Activated CD4-positive, alpha-beta T cell treated with anti-CD3 and anti-CD28 coated beads for 1 hour (primary cell): Measurements from ENCODE around the gene PDCD6IP.
"Not testable (repeated sequence)": the region's sequence is repeated elsewhere in the genome, so short reads cannot be mapped to it uniquely, and the experiment has no call there.

Experiments
- DNase-seq: peaks from one replicate; pipeline ENCODE4 v3.0.0-alpha.2; 2020

The PDCD6IP gene

DNA sequence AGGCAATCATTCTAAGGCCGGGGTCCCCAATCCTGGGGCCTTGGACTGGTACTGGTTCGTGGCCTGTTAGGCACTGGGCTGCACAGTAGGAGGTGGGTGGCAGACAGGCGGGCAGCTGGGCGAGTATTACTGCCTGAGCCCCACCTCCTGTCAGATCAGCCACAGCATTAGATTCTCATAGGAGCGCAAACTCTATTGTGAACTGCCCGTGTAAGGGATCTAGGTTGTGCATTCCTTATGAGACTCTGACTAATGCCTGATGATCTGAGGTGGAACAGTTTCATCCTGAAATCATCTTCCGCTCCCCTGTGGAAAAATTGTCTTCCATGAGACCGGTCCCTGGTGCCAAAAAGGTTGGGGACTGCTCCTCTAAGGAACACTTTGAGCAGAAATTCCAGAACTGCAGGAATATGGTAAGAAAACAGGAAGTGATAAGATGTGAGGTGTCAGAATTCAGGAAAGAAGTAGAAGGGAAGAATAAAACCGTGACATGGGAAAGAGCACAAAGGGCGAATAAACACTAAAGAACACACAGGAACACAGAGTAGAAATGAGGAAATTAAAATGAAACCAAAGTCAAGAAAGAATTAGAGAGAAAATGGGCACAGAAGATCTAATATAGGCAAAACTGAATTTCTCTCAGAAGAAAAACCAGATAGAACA is 57.6 kb downstream of the PDCD6IP start:
- no peak for DNase-seq

DNA sequence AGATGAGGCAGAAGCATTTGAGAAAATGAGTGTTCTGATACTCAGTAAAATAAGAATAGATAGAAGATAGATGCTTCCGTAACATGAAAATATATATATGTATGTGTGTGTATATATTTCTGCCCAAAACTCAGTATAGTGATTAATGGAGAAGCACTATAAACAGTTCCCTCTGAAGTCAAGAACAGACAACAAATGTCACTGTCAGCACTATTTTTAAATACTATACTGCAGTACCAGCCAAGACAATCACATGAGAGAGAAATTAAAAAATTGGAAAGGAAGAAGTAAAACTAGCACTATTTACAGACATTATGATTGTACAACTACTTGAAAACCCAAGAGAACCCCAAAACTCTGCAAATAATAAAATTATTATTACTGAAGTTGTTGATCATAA is 59.3 kb downstream of the PDCD6IP start:
- not testable (repeated sequence) for DNase-seq

DNA sequence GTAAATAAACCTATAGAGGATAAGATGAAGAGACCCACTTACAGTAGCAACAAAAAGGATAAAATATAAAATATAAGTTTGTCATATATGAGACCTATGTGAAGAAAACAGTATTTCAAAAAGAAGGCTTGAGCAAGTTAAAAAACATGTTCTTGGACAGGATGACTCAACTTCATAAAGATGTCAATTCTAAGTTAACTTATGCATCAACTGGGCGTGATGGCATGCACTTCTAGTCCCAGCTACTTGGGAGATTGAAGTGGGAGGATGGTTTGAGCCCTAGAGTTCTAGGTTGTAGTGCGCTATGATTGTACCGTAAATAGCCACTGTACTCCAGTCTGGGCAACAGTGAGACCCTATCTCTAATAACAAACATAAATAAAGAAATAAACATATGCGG is 59.7 kb downstream of the PDCD6IP start:
- DNase-seq: no peak

DNA sequence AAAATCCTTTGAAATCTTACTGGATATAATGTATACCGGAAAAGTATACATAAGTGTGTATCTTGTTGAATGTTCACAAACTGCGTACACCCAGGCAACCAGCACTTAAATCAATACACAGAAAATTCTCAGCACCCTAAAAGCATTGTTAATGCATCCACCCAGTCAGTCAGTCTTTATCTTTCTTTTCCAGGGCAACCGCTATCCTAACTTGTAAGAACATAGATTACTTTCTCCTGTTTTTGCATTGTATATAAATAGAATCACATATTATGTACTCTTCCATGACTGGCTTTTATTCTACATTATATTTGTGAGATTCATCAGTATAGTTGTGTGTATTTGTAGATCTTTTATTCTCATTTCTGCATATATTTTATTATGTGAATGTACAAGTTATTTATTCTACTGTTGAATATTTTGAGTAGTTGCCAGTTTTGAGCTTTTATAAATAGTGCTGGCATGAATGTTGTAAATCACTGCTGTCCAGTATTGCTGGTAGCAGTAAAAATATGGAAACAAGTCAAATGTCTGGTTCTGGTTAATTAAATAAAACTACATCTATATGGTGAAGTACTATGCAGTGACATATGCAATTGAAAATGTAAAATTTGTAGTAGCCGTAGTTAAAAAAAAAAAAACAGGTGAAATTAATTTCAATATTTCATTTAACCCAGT is 62.1 kb downstream of the PDCD6IP start:
- DNase-seq: no peak

DNA sequence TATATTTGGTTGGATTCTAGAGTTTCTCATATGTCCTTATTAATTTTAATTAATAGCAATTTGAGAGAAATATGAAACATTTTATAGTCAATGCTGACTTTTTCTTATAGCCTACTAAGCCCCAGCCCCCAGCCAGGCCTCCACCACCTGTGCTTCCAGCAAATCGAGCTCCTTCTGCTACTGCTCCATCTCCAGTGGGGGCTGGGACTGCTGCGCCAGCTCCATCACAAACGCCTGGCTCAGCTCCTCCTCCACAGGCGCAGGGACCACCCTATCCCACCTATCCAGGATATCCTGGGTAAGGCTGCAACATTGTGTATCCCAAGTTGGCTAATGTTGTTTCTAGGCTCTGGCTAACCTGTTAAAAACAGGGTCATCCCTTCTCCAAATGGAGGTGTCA is 66.7 kb downstream of the PDCD6IP start:
- DNase-seq: no peak

DNA sequence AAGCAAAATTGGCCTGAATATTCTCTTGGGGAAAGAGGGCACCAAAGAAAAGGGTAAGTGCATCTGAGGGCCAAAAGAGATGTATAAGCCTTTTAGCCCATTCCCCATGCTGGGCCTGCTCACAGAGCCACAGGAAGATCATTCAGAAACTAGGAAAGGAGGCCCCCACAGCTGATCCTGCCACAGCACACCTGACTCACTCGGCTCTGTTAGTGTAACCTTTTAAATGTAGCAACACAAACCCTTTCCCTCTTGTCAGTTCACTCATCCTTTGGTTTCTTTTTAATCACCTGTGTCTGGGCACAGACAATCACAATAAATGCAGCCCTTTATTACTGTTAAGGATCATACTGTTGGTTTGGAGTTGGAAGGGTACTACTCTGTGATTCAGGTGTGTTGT is 69.9 kb downstream of the PDCD6IP start:
- DNase-seq: no peak

DNA sequence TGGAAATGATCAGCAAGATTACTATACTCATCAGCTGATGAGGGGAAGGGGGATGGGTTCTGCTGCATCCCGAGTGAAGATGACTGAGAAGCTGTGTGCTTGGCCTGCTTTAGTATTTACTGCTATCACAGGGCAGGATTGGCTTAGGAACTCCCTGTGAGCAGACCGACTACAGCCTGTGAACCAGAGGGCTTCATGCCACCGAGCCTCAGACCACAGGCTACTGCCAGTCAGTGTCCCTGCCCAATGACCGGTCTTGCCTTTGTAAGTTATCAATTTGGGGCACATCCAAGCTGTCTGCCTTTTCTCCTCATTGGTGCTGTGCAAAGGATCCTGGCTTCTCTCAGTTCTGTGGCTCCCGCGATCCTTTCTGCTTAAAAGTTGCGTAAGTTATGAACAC is 71.5 kb downstream of the PDCD6IP start:
- no peak for DNase-seq

DNA sequence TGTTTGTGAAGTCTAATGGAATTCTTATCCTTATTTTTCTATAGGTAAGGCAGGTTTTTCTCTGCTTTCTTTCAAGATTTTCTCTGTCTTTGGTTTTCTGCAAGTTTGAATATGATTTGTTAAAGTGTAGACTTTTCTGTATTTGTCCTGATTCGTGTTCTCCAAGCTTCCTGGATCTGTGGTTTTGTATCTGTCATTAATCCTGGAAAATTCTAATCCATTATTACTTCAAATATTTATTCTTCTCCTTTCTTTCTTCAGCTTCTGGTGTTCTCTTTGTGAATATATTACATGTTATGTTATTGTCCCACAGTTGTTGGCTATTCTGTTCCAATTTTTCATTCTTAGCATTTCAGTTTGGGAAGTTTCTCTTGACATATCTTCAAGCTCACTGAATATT is 76.4 kb downstream of the PDCD6IP start:
- no peak for DNase-seq

DNA sequence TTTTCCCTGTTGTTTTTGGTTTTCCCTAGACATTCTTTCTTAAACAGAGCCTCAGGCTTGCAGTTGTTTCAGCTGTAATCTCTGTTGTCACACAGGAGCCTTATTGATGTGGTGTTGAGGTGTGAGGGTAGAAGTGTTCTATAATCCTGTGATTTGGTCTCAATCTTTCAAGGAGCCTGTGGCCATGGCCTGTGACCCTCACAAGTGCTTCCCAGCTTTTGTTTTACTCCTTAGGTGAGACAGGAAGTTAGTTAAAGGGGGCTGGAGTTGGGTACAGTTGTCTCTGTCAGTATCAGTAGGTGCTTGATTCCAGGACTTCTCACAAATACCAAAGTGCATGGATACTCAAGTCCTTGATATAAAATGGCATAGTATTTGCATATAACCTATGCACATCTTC is 77.2 kb downstream of the PDCD6IP start:
- DNase-seq: no peak

DNA sequence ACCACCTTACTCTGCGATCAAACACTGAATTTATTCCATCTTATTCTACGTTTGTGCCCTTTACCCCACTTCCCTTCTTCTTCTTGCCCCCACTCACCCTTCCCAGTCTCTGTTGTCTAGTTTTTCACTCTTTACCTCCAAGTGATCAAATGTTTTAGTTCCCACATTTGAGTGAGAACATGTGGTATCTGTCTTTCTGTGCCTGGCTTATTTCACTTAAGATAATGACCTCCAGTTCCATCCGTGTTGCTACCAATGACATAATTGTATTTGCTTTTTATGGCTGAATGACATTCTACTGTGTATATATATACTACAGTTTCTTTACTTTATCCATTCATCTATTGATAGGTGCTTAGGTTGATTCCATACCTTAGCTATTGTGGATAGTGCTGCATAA is 78.8 kb downstream of the PDCD6IP start:
- DNase-seq: no peak

DNA sequence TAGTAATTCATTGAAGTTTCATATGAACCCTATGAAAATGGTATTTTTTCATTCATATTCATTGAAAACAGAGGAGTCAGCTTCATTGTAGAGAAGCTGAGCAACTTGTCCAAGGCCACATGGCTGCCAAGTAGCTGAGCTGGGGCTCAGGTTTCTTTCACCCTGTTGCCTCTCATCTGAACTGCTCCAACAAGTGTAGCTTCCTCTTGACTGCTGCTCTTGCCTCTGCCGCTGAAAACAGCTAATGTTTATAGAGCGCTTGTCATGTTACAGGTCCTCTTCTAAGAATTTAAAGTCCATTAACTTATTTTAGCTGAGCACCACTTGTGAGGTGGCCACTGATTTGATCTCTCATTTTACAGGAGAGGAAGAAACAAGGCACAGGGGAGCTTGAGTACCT is 81.1 kb downstream of the PDCD6IP start:
- DNase-seq: no peak

DNA sequence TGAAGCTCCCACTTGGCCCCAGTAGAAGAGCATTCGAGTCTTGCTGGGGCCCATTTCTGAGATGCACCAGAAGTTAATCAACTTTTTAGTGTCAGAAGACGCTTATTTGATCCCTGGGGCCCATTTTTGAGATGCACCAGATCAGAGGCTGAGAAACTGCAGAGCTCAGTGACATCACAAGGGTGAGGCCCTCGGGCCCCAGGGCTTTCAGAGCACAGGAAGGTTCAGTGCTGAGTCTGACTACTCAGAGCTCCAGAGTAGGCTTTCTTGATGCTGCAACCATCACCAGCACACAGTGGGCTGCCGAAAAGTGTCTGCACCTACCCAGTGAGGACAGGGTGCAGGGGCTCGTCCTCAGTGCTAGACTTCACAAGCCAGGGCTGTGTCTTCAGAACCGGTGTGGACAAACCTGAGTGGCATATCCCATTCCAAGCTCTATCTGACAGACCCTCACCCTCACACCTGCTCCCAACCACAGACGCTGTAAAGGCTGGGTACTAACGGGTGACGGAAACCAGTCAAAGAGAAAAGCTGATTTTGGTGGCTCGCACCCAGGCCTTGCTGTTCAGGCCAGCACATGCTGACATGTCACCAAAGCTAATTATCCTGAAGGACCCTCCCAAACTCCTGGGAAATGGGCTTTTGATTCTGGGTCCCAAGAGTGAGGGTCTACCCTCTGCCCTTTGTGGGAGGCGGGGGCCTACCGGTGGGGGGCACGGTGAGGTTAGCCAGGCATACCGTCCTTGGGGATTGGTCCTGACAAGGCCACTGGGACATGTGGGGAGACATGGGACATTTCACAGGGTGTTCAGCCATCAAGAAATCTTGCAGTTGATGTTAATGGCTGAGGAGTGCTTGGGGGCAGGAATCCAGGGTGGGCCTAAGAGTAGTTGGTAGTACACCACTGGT is 83.0 kb downstream of the PDCD6IP start:
- DNase-seq: no peak

DNA sequence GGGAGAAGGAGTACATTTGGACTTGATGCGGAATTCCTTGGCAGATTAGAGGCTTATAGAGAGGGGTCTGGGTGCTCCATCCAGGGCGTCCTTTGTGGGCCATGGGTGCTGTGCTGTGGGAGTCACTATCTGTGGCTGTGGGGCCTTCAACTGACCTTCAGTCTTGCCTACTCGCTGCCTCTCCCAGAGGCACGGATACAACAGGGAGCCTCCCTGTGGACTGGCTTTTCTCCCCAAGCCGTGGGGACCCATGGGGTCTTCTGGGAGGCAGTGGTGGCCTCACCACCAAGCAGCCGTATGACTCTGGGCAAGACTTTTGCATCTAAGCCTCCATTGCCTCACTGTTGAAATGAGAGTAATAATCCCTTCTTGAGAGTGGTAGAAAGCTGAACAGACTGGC is 83.9 kb downstream of the PDCD6IP start:
- no peak for DNase-seq

DNA sequence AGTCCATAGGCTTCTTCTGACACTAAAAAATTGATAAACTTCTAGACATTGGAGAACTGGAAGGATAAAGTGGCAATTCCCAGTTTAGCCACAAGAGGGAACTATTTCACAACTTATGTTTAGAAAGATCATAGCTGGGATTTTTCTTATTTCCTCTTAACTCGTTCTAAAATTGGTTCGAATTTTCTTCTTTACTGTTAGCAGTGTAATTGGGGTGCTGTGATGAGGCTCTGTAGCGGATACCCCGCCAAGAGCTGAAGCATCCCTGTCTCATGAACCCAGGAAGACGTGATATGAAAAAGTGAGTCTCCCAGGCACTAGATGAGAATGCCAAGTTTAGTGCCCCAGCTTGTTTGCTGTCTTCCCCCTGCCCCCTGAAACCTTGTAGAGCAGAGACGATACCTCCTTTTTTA is 85.1 kb downstream of the PDCD6IP start:
- DNase-seq: no peak

DNA sequence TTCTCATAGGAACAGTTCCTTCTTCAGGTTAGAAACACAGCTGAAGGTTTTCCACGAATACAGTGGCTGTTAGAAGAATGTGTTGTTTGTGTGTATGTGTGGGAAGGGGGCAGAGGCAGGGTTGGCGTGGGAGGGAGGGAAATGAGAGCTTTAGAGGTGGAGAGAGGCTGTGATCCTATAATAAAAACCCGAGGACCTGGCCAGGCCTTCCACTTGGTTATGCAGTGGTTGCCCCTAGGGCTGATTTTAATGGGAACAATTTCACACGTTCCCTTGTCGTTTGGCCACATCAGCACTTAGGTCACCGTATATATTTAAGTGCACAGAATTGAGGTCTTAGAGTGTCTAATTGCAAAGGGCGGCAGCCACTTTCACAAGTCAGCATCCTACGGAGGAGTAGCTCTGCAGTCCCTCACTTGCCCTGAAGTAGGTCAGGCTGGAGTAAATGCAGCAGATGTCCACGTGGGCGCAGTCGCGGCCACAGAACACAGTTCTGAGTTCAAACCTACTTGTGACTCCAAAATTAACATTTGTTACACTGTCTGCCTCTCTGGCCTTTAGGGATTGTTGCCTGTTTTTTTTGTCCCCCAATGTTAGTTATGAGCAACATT is 85.6 kb downstream of the PDCD6IP start:
- no peak for DNase-seq

DNA sequence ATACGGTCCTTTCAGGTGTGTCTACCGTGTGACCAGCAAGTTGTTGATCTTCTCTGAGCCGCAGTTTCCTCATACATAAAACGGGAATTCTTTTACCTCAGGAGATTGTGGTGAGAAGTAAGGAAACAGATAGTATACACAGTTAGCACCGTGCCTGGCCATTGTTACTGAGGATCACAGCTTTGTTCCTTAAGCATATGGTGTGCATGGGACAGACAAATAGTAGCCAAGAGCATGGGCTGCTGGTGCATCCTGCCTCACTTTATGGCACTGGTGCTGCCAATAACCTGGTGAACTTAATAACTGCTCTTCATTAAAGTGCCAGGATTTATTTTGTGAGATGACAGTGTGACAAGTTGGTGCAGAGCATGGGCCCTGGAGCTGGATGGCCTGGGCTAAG is 86.3 kb downstream of the PDCD6IP start:
- no peak for DNase-seq

DNA sequence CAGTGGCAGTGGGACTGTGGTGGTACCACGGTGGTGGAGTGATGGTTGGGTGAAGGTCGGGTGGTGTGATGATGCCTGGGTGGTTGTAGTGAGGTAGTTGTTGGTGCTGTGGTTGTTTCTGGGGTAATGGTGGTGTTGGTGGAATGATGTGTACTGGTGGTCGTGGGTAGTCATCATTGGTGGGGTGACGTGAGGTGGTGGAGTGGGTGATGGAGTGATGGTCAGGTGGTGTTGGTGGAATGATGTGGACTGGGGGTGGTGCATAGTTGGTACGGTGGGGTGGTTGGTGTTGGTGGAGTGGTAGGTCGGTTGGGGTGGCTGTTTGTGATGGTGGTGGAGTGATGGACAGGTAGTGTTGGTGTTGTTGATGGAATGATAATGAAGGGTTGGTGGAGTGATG is 87.1 kb downstream of the PDCD6IP start:
- DNase-seq: no peak

DNA sequence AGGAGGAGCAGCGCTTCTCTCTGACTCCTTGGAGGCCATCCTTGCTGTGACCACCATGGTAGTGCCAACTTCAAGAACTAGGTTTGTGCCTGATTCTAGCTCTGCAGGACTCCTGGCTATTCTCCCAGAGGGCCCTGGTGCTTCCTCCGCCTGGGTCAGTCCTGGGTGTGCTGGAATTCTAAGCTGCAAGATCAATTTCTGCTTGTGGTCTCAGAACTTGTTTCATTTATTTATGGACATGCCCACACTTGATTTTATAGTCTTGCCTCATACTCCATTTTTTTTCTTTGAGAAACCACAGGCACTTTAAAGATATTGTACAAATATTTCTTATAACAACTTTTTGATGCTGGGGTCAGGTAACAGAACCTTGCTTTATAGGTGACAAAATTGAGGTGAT is 87.6 kb downstream of the PDCD6IP start:
- no peak for DNase-seq

DNA sequence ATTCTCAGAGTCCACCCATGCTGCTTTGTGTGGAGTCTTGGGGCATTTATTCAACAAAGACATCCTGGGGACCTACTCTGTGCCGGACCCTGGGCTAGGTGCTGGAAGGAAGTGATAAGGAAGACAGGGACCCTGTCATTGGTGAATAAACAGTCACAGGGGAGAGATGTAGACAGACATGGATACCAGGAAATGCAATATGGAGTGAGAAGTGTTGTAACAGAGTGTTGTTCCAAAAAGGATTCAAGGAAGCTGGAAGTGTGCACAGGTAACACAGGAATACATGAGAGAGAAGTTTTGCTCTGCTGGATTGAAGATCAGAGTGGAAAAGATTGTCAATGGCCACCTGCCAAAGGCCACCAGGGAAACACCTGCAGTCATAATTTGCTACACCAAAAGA is 89.0 kb downstream of the PDCD6IP start:
- no peak for DNase-seq

DNA sequence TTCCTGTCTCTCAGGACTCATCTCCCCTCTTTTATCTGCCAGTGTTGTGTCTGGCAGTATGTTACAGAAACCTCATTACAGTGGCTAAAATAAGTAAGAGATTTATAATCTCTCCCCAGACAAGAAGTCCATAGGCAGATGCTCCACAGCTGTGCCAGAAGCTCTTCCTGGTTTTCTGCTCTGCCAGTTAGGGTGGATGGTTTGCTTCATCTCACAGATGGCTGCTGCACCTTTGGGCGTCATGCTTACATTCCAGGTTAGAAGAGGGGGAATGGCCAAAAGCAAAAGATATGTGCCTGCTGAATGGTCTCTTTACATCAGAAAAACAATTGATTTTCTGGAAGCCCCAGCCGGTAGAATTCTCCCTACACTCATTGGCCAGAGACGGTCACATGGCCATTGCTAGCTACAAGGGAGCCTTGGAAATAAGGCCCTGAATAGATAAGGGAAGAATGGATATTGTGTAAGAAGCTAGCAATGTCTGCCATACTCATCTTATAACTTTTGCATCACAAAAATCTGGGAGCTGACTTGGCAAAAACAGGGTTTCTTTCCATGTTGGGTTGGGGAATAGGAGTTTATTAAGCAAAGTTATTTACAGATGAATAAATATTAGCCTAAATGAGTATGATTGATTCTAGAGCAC is 91.1 kb downstream of the PDCD6IP start:
- DNase-seq: no peak

DNA sequence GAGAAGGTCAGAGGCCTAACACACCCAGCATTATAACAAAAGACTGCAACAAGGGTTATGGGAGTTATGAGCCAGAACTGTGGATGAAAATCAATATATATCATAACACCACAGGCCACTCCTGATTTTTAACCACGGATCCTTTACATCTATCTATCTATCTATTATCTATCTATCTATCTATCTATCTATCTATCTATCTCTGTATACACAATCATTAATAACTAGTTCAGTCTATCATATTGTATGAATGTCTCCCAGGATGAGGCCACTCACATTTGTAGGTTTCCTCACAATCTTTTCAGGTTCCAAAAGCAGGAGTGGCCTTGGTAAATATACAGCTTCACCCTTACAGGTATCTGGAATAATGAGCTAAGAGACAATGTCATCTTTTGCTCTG is 94.2 kb downstream of the PDCD6IP start:
- no peak for DNase-seq

DNA sequence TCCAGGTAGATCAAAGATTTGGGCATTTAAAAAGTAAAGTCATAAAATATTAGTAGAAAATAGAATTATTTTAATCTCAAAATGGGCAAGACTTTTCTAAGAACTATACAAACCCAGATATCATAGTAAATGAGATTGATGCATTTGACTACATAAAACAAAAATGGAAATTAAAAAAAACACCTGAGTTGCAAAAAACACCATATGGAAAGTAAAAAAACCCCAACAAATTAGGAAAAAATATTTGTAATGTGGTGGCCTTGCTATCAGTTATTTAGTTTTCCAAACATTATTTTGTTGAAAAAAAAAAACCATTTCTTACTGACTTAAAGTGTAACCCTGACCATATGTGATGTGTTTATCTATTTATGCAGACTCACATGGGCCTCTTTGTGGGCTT is 97.2 kb downstream of the PDCD6IP start:
- DNase-seq: no peak

DNA sequence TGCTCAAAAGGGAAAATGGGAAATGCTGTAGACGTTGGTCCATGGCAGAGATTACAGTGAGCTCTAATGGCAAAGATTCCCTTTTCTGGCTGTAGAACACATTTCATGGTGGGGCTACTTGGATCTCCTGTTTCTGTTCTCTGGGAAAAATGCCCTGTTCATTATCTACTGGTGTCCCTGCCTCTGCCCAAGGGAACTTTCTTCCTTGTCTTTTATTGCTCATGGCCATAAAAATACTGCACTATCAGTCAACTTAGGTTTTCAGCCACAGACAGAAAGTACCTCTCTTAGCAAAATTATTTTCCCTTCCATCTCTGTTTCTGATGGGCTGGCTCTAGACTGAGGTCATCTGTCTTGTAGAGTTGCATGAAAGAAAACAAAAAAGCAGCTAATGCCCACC is 98.9 kb downstream of the PDCD6IP start:
- DNase-seq: no peak
